ENCODE measurements around the gene MROH8. TPM values are rescaled to one million over a fixed set of nuclear protein-coding genes. Genes with fewer than 3 reads are reported as not detected.

The MROH8 gene
- total RNA-seq, 1 donor from 2014 or later = 3.6 TPM

DNA sequence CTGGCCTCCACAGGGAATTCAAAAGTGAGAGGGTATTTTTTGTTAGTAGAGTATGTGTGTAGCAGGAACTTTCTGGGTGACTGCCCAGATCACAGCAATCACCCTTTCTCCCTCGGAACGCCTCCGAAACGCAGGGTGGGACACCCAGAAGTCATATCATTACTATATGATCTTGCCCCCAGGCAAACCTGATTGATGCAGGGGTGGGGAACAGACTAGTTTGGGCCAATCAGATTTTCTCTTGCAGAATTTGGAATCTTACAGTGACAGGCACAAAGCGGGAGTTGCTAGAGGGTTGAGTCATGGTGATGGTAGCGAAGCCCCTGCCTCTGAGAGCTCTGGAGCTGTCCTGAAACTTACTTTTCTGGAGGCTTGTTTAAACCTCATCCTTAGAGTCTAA is 16.7 kb downstream of the MROH8 start:
- no peak overlapping the region for H3K27ac ChIP-seq (replicated peaks)
- no peaks in the 10 kb centered on the region for H3K9me3 ChIP-seq (replicated peaks)
- intact Hi-C loops (cut with micrococcal nuclease) = no loop called here
- H3K27me3 ChIP-seq (ENCODE audit: low read depth) = no peaks in the 10 kb centered on the region
- H3K4me3 ChIP-seq = no peak overlapping the region
- no peak for DNase-seq
- H3K4me1 ChIP-seq = no peaks in the 10 kb centered on the region
- peaks cover 10% of the 10 kb centered on the region for H3K36me3 ChIP-seq
- TF ChIP-seq, protein P1, sequence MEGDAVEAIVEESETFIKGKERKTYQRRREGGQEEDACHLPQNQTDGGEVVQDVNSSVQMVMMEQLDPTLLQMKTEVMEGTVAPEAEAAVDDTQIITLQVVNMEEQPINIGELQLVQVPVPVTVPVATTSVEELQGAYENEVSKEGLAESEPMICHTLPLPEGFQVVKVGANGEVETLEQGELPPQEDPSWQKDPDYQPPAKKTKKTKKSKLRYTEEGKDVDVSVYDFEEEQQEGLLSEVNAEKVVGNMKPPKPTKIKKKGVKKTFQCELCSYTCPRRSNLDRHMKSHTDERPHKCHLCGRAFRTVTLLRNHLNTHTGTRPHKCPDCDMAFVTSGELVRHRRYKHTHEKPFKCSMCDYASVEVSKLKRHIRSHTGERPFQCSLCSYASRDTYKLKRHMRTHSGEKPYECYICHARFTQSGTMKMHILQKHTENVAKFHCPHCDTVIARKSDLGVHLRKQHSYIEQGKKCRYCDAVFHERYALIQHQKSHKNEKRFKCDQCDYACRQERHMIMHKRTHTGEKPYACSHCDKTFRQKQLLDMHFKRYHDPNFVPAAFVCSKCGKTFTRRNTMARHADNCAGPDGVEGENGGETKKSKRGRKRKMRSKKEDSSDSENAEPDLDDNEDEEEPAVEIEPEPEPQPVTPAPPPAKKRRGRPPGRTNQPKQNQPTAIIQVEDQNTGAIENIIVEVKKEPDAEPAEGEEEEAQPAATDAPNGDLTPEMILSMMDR (IDR thresholded peaks at IDR 0.05; ENCODE audit: borderline replicate concordance) = no peak

DNA sequence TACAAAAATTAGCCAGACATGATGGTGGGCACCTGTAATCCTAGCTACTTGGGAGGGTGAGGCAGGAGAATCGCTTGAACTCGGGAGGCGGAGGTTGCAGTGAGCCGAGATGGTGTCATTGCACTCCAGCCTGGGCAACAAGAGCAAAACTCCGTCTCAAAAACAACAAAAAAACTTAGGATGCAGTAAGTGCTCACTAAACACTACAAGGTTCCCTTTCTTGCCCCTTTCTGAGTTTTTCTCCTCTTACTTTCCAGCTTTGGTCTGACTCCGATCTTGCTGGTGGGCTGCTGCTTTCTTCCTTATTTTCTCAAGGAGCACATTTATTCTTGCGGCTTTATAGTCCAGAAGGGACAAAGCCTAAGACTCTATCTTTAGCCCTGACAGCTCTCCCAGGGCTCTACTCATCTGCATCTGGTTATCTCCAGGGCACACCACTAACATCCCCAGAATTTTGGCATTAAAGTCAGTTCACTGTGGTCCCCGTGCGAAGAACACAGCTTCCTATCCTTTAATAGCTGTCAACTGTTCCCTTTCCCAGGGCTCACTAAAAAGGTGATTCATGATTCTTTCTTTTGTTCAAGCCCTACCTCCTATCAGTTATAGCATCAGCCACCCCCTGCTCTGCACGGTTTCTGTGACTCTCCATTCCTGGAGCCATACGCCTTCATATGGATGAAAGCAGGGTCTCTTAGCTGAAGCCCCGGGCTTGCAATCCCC is 17.4 kb downstream of the MROH8 start:
- no peak for DNase-seq
- no peaks in the 10 kb centered on the region for H3K9me3 ChIP-seq (replicated peaks)
- no peak overlapping the region for H3K27ac ChIP-seq (replicated peaks)
- H3K4me3 ChIP-seq = no peak overlapping the region
- TF ChIP-seq, protein P1 (IDR thresholded peaks at IDR 0.05; ENCODE audit: borderline replicate concordance) = no peak
- no peaks in the 10 kb centered on the region for H3K27me3 ChIP-seq (ENCODE audit: low read depth)
- no peaks in the 10 kb centered on the region for H3K4me1 ChIP-seq
- peaks cover 5% of the 10 kb centered on the region for H3K36me3 ChIP-seq
- intact Hi-C loops (cut with micrococcal nuclease) = no loop called here

DNA sequence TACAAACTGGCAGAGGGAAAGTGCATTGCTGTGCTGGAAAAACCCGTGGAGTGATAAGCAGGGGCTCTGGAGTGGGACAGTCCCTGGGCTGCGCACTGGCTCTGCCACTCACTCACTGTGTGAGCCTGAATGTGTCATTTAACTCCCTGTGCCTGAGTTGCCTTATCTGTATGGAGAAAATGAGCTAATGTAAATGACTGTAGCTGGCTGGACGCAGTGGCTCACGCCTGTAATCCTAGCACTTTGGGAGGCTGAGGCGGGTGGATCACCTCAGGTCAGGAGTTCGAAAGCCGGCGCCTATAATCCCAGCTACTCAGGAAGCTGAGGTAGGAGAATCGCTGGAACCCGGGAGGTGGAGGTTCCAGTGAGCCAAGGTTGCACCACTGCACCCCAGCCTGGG is 18.7 kb downstream of the MROH8 start:
- Histone ChIP-seq H3K4me3 (no peak overlapping the region), H3K27me3 (ENCODE audit: low read depth) (no peaks in the 10 kb centered on the region), H3K4me1 (no peaks in the 10 kb centered on the region), H3K36me3 (no peaks in the 10 kb centered on the region), H3K27ac (replicated peaks) (no peak overlapping the region), H3K9me3 (replicated peaks) (no peaks in the 10 kb centered on the region)
- intact Hi-C loops (cut with micrococcal nuclease) = no loop called here
- DNase-seq = no peak
- TF ChIP-seq, protein P1 (IDR thresholded peaks at IDR 0.05; ENCODE audit: borderline replicate concordance) = no peak

DNA sequence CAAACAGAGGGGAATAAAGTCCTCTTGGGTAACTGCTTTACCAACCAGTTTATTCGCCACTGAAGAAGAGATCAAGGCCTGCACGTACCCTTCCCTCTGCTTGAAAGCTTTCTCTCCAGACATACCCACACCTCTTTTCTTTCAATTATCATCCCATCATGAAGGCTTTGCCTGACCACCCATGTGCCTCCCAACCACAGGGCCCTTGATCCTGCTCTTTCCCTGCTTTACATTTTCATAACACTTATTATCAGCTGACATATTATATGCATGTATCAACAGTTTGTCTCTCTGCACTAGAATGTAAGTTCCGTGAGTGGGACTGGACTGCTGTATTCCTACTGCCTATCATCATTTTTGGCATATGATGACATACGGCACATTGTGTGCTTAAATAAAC is 21.1 kb downstream of the MROH8 start:
- Histone ChIP-seq H3K4me3 (no peak overlapping the region), H3K27me3 (ENCODE audit: low read depth) (no peaks in the 10 kb centered on the region), H3K4me1 (no peaks in the 10 kb centered on the region), H3K27ac (replicated peaks) (no peak overlapping the region), H3K9me3 (replicated peaks) (no peaks in the 10 kb centered on the region), H3K36me3 (peaks cover 3% of the 10 kb centered on the region)
- intact Hi-C loops (cut with micrococcal nuclease) = no loop called here
- no peak for DNase-seq
- TF ChIP-seq, protein P1 (IDR thresholded peaks at IDR 0.05; ENCODE audit: borderline replicate concordance) = no peak

DNA sequence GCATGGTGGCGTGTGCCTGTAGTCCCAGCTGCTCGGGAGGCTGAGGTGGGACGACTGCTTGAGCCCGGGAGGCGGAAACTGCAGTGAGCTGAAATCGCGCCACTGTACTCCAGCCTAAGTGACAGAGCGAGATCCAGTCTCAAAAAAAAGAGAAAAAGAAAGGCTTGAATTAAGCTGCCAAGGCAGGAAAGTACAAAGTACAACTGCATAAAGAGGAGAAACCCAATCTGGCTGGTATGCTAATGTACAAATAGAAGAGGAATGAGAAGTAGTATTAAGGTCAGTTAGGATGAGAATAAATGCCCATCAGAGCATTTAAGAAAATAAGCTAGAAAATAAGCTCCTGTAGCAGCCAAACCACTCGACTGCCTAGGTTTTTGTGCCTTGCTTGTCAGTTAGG is 23.4 kb downstream of the MROH8 start:
- no peaks in the 10 kb centered on the region for H3K9me3 ChIP-seq (replicated peaks)
- no peak overlapping the region for H3K27ac ChIP-seq (replicated peaks)
- no peak for DNase-seq
- no peaks in the 10 kb centered on the region for H3K4me1 ChIP-seq
- no peaks in the 10 kb centered on the region for H3K27me3 ChIP-seq (ENCODE audit: low read depth)
- H3K4me3 ChIP-seq = no peak overlapping the region
- peaks cover 3% of the 10 kb centered on the region for H3K36me3 ChIP-seq
- TF ChIP-seq, protein P1 (IDR thresholded peaks at IDR 0.05; ENCODE audit: borderline replicate concordance) = no peak
- intact Hi-C loops (cut with micrococcal nuclease) = no loop called here
